Measurements from ENCODE around the gene GMCL2.
A peak's percentile ranks its signal among the peaks of the same experiment; 100 is the strongest.

The GMCL2 gene

DNA sequence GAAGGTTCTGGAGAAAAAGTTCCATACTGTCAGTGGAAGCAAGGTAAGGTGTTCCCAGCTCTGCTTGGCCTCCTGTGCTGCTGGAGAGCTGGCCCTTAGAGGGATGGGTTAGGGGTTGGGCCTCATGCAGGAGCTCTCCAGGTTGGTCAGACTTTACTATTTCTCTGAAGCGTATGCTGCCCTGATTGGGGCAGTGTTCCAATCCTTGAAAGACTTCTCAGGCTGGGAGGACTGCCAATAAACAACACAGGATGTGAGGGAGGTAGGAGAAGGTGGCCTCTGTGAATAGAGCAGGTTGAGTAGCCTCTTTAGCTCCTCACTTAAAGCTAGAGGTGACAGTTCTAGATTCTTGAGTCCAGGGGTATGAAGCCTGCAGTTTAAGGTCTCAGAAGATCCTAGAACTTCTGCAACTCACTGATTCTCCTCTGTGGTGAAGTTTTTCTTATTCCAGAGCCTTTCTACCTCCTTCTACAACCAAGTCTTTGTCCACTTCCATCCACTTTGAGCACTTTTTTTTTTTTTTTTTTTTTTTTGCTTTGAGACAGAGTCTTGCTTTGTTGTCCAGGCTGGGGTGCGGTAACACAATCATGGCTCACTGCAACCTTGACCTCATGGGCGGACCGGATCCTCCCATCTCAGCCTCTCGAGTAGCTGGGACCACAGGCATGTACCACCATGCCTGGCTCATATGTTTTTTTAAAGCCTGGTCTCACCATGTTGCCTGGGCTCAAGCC, 20.2 kb upstream of the GMCL2 start:
- no peak for DNase-seq
- Histone ChIP-seq H3K36me3 (peaks cover 71% of the 10 kb centered on the region), H3K4me3 (ENCODE audit: low read depth, low read length) (no peak overlapping the region)

DNA sequence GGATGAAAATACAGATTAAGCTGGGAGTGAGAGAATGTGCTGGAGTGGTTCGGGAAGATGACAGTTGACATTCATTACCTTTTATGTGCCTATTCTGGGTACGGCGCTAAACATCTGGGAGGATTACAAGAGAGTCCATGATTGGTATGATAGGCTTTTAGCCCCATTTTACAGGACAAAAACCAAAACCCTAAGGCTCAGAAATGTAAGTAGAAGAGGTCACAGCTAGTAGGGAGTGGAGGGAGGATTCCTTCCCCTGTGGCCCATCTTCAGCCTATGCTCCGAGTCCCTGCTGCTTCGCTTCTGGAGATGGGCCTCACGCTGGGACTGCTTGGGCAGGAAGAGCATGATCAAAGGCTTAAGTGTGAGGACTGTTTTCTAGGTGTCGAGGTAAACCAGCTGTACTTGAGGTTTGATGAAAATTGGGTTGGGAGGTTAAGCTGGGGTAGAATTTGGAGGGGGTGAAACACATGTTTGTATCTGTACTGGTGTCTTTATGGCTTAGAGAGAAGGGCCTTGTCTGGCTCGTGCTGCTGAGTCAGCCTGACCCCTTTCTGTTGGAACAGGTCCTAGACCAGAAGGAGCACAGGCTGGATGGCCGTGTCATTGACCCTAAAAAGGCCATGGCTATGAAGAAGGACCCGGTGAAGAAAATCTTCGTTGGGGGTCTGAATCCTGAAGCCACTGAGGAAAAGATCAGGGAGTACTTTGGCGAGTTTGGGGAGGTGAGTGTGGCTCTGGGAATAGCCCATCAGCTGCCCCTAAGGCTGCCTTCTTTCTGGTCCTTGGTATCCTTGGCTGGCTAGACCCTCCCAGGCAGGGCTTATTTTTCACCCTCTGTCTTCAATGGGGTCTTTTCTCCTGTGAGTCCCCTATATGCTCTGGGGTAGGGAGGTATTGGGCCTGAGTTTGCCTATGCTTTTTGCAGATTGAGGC, 19.3 kb upstream of the GMCL2 start:
- no peaks in the 10 kb centered on the region for H3K27me3 ChIP-seq (ENCODE audit: insufficient read depth, low read depth, severe bottlenecking)
- TF ChIP-seq, protein P1, sequence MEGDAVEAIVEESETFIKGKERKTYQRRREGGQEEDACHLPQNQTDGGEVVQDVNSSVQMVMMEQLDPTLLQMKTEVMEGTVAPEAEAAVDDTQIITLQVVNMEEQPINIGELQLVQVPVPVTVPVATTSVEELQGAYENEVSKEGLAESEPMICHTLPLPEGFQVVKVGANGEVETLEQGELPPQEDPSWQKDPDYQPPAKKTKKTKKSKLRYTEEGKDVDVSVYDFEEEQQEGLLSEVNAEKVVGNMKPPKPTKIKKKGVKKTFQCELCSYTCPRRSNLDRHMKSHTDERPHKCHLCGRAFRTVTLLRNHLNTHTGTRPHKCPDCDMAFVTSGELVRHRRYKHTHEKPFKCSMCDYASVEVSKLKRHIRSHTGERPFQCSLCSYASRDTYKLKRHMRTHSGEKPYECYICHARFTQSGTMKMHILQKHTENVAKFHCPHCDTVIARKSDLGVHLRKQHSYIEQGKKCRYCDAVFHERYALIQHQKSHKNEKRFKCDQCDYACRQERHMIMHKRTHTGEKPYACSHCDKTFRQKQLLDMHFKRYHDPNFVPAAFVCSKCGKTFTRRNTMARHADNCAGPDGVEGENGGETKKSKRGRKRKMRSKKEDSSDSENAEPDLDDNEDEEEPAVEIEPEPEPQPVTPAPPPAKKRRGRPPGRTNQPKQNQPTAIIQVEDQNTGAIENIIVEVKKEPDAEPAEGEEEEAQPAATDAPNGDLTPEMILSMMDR (IDR thresholded peaks at IDR 0.05; ENCODE audit: low read depth, low read length): no peak
- no peak for DNase-seq
- no peaks in the 10 kb centered on the region for H3K9me3 ChIP-seq (ENCODE audit: severe bottlenecking)
- H3K36me3 ChIP-seq: peaks cover 62% of the 10 kb centered on the region
- H3K27ac ChIP-seq: no peak overlapping the region
- peak overlapping the region; percentile 81 for H3K4me3 ChIP-seq (ENCODE audit: low read depth, low read length)

More for the DNA sequence above, 20.2 kb upstream of the GMCL2 start:
- no peaks in the 10 kb centered on the region for H3K27me3 ChIP-seq (ENCODE audit: insufficient read depth, low read depth, severe bottlenecking)
- TF ChIP-seq, protein P1 (IDR thresholded peaks at IDR 0.05; ENCODE audit: low read depth, low read length): no peak
- H3K9me3 ChIP-seq (ENCODE audit: severe bottlenecking): no peaks in the 10 kb centered on the region
- H3K27ac ChIP-seq: no peak overlapping the region

DNA sequence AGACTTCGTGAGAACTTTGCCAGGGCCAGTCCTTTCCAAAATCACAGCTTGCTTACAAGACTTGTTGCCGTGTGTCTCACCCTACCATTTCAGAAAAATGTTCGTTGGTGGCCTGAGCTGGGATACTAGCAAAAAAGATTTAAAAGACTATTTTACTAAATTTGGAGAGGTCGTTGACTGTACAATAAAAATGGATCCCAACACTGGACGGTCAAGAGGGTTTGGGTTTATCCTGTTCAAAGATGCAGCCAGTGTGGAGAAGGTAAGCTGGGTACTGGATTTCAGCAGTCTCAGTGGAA, 18.5 kb upstream of the GMCL2 start:
- Histone ChIP-seq H3K27me3 (ENCODE audit: insufficient read depth, low read depth, severe bottlenecking) (no peaks in the 10 kb centered on the region), H3K27ac (no peak overlapping the region), H3K4me3 (ENCODE audit: low read depth, low read length) (peak overlapping the region; percentile 81), H3K9me3 (ENCODE audit: severe bottlenecking) (no peaks in the 10 kb centered on the region), H3K36me3 (peaks cover 55% of the 10 kb centered on the region)
- DNase-seq: no peak
- TF ChIP-seq, protein P1 (IDR thresholded peaks at IDR 0.05; ENCODE audit: low read depth, low read length): no peak

DNA sequence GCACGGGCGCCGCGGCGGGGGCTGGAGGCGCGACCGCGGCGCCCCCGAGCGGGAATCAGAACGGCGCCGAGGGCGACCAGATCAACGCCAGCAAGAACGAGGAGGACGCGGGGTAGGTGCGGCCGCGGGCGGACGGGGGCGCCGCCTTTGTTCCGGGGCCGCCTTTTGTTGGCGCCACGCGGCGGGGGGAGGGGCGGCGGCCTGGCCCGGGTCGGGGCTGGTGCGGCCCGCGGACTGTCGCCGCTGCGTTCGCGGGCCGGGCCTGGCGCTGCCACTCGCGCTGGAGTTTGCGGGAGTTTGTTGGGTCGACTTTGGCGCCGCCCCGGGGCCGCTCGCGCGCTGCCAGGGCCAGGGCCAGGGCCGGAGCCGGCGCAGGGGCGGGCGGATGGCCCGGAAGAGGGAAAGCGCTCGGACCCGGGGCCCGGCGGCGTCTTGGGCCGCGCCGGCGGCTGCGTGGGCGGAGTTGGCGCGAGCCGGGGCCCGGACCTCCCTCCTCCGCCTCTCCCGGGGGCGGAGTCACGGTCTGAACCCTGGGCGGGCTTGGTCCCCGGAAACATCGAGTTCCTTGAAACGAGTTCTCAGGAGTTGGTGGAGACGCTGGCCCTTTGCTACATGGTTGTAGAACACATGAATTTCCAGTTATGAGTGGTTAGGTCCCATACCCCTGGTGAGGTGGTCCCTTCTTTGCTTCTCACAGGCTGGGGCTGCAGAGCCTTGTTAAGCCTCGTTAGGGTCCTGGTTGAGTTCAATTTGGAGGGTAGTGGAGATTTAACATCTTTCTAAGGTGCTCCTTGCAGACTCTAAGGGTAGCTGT, 18.0 kb upstream of the GMCL2 start:
- Histone ChIP-seq H3K27me3 (ENCODE audit: insufficient read depth, low read depth, severe bottlenecking) (no peaks in the 10 kb centered on the region), H3K9me3 (ENCODE audit: severe bottlenecking) (no peaks in the 10 kb centered on the region), H3K4me3 (ENCODE audit: low read depth, low read length) (peak overlapping the region; percentile 81), H3K27ac (peak overlapping the region; percentile 91), H3K36me3 (peaks cover 49% of the 10 kb centered on the region)
- TF ChIP-seq, protein P1 (IDR thresholded peaks at IDR 0.05; ENCODE audit: low read depth, low read length): no peak
- DNase-seq: peak; percentile 47

DNA sequence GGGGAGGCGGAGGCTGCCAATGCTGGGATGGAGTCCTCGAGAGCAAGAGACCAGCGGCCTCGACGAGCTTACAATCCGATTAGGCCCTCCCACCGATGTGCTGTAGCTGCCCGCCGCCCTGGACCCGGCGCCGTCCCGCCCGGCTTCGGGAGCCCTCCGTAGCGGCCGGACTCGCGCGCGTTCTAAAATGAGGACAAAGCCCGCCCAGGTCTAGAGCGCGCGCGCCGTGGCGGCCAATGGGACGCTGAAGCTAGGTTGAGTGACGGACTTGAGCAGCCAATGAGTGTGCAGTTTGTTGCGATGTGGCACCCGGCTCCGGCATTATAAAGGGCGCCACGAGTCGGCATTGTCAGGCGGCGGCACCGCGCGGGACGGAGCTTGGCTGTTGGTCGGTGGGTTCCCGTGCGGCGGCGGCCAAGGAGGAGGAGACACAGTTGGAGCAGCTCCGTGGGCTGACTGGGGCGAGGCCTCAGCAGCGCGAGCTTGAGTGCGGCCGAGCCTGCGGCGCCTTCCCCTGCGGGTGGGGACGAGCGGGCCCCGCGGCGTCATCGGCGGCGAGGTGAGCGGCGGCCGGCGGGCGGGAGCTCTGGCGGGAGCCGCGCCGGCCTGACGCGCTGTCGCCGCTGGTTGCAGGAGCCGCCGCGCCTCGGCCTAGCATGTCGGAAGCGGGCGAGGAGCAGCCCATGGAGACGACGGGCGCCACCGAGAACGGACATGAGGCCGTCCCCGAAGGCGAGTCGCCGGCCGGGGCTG, 17.2 kb upstream of the GMCL2 start, which contains the start of gene HNRNPAB:
Gene HNRNPAB (plus strand): TSS at position 352 of the 753 bp plus-strand sequence. CDS start 305 bp downstream, at position 657.
- Histone ChIP-seq H3K36me3 (peaks cover 41% of the 10 kb centered on the region), H3K27ac (peak within 1 kb of the TSS; percentile 91), H3K4me3 (ENCODE audit: low read depth, low read length) (peak within 1 kb of the TSS; percentile 81), H3K27me3 (ENCODE audit: insufficient read depth, low read depth, severe bottlenecking) (no peaks in the 10 kb centered on the region), H3K9me3 (ENCODE audit: severe bottlenecking) (no peaks in the 10 kb centered on the region)
- TF ChIP-seq, protein P1 (IDR thresholded peaks at IDR 0.05; ENCODE audit: low read depth, low read length): no peak
- peak; percentile 89 for DNase-seq

All from WERI-Rb-1 (cell line).